ENCODE measurements around the gene PRSS36. TPM values are rescaled to one million over a fixed set of nuclear protein-coding genes. Genes with fewer than 3 reads are reported as not detected.
"Not testable (repeated sequence)": the region's sequence is repeated elsewhere in the genome, so short reads cannot be mapped to it uniquely, and the experiment has no call there.

Gene PRSS36
- total RNA-seq, 1 donor from 2014 or later: 1.4 TPM

DNA sequence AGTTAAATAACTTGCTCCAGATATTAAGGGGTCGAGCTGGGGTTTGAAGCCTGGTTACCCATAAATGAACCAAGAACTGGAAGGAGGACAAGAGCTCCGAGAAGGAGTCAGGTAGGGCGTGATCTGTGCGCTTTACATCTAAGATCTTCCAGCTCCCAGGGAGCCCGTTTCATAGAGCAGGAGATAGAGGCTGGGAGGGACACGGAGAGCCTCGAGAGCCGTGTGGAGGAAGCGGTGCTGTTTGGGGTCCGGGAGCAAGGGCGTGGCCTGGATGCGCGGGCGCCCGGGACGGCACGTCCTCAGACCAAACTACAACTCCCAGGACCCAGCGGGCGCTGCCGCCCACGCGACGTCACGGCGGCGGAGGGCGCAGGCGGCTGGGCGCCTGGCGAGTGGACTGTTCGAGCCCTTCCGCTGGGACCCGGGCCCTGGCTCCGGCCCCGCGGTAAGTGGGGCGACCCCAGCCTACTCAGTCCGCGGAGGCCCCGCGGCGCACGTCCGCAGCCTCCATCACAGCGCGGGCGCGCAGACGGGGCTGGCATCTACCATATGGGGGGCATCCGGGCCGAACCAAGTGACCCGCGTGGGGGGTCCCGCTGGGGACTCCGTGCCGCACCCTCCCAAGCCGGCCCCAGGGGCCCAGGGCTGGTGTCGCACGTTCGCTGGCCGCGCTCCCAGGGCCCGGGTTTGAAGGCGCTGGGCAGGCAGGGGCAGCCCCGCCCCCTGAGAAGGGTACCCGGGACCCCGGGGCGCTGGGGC, 41.7 kb downstream of the PRSS36 start, which contains the start of gene BCKDK:
BCKDK (plus strand) TSS at position 352 of the 759 bp plus-strand sequence. CDS start 838 bp downstream, outside the sequence.
- intact Hi-C loops (cut with micrococcal nuclease): no loop called here
- no peak for TF ChIP-seq CTCF (IDR thresholded peaks at IDR 0.05; ENCODE audit: borderline replicate concordance)
- peaks cover 34% of the 10 kb centered on the region for H3K36me3 ChIP-seq
- no peaks in the 10 kb centered on the region for H3K9me3 ChIP-seq (replicated peaks)
- H3K4me1 ChIP-seq: peaks cover 47% of the 10 kb centered on the region
- no peaks in the 10 kb centered on the region for H3K27me3 ChIP-seq (ENCODE audit: low read depth)
- peak within 1 kb of the TSS; percentile 98 for H3K4me3 ChIP-seq
- peak; percentile 87 for DNase-seq
- H3K27ac ChIP-seq (replicated peaks): peak within 1 kb of the TSS; percentile 96

GRCh38 chr16:31107465-31107867, 42.4 kb downstream of the PRSS36 start:
- Histone ChIP-seq H3K36me3 (peaks cover 33% of the 10 kb centered on the region), H3K9me3 (replicated peaks) (no peaks in the 10 kb centered on the region), H3K27ac (replicated peaks) (peak overlapping the region; percentile 96), H3K4me1 (peaks cover 39% of the 10 kb centered on the region), H3K27me3 (ENCODE audit: low read depth) (no peaks in the 10 kb centered on the region), H3K4me3 (peak overlapping the region; percentile 98)
- DNase-seq: no peak
- no peak for TF ChIP-seq CTCF (IDR thresholded peaks at IDR 0.05; ENCODE audit: borderline replicate concordance)
- intact Hi-C loops (cut with micrococcal nuclease): no loop called here

- intact Hi-C loops (cut with micrococcal nuclease): no loop called here
- TF ChIP-seq CTCF (IDR thresholded peaks at IDR 0.05; ENCODE audit: borderline replicate concordance): no peak
- DNase-seq: no peak
- no peaks in the 10 kb centered on the region for H3K9me3 ChIP-seq (replicated peaks)
- peaks cover 26% of the 10 kb centered on the region for H3K36me3 ChIP-seq
- H3K27me3 ChIP-seq (ENCODE audit: low read depth): no peaks in the 10 kb centered on the region
- H3K27ac ChIP-seq (replicated peaks): peak overlapping the region; percentile 96
- H3K4me3 ChIP-seq: no peak overlapping the region
- peaks cover 32% of the 10 kb centered on the region for H3K4me1 ChIP-seq
Measured at GRCh38 chr16:31106509-31107464, 43.1 kb downstream of the PRSS36 start.

- DNase-seq: peak; percentile 91
- H3K27me3 ChIP-seq (ENCODE audit: low read depth): no peaks in the 10 kb centered on the region
- peak overlapping the region; percentile 54 for H3K4me3 ChIP-seq
- peaks cover 16% of the 10 kb centered on the region for H3K36me3 ChIP-seq
- peaks cover 31% of the 10 kb centered on the region for H3K4me1 ChIP-seq
- TF ChIP-seq CTCF (IDR thresholded peaks at IDR 0.05; ENCODE audit: borderline replicate concordance): peak; percentile 82
- no peaks in the 10 kb centered on the region for H3K9me3 ChIP-seq (replicated peaks)
- H3K27ac ChIP-seq (replicated peaks): peak overlapping the region; percentile 88
- intact Hi-C loops (cut with micrococcal nuclease): no loop called here
Measured at GRCh38 chr16:31105677-31106213, 44.1 kb downstream of the PRSS36 start.

GRCh38 chr16:31100876-31101641, 48.8 kb downstream of the PRSS36 start:
- H3K4me3 ChIP-seq; H3K27me3 ChIP-seq (ENCODE audit: low read depth); H3K27ac ChIP-seq (replicated peaks); H3K4me1 ChIP-seq; H3K9me3 ChIP-seq (replicated peaks); DNase-seq; H3K36me3 ChIP-seq; intact Hi-C loops (cut with micrococcal nuclease): not testable (repeated sequence)
